ENCODE results near the gene SCT. TPM values are rescaled to one million over a fixed set of nuclear protein-coding genes. Genes with fewer than 3 reads are reported as not detected.

Gene SCT
- total and polyA plus RNA-seq, 4 donors: not detected

DNA sequence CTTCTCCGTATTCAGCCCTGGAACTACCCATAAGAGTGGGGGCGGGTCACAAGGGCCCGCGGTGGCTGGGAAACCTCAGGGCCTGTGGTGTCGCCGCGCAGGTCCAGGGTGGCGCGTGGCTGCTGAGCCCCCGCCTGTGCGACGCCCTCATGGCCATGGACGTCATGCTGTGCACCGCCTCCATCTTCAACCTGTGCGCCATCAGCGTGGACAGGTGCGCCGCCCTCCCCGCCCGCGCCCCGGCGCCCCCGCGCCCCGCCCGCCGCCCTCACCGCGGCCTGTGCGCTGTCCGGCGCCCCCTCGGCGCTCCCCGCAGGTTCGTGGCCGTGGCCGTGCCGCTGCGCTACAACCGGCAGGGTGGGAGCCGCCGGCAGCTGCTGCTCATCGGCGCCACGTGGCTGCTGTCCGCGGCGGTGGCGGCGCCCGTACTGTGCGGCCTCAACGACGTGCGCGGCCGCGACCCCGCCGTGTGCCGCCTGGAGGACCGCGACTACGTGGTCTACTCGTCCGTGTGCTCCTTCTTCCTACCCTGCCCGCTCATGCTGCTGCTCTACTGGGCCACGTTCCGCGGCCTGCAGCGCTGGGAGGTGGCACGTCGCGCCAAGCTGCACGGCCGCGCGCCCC, 12.5 kb upstream of the SCT start:
- H3K27ac ChIP-seq (ENCODE audit: low read depth in 1 of 2, low read length in 2 of 2): no peak overlapping the region
- no peaks in the 10 kb centered on the region for H3K27me3 ChIP-seq (ENCODE audit: control insufficient read depth in 4 of 4, insufficient read depth in 4 of 4, low read length in 3 of 4)
- no peak for DNase-seq (ENCODE audit: low spot score)
- WGBS: 49% methylated on average over 80 of the region's 80 CpGs
- peaks cover 0 to 7% (median 2%) of the 10 kb centered on the region in 4 donors for H3K36me3 ChIP-seq (ENCODE audit: control insufficient read depth in 4 of 4, insufficient read depth in 3 of 4, low read depth in 1 of 4, low read length in 3 of 4)
- H3K4me1 ChIP-seq (ENCODE audit: control insufficient read depth in 4 of 4, insufficient read depth in 4 of 4, low read length in 3 of 4): peaks cover 3 to 20% (median 7%) of the 10 kb centered on the region in 4 donors
- no peak overlapping the region for H3K9ac ChIP-seq (ENCODE audit: low read depth in 1 of 2, low read length in 2 of 2)
- H3K4me3 ChIP-seq (ENCODE audit: low read depth in 1 of 3, low read length in 3 of 3): no peak overlapping the region
- no peaks in the 10 kb centered on the region for H3K9me3 ChIP-seq (ENCODE audit: control insufficient read depth in 4 of 4, low read length in 3 of 4)
- no peak for TF ChIP-seq TAF1 (conservative IDR thresholded peaks at IDR 0.05)
- no peak for TF ChIP-seq HNF4G (IDR thresholded peaks at IDR 0.05)
- no peak for TF ChIP-seq SP1 (IDR thresholded peaks at IDR 0.05)
- no peak for TF ChIP-seq EGR1 (IDR thresholded peaks at IDR 0.05; ENCODE audit: low read depth in 2 of 2)
- no peak for TF ChIP-seq JUND (IDR thresholded peaks at IDR 0.05)
- no peak for TF ChIP-seq YY1 (IDR thresholded peaks at IDR 0.05)
- no peak for TF ChIP-seq GABPA (IDR thresholded peaks at IDR 0.05 in 1 of 2, conservative IDR thresholded peaks at IDR 0.05 in 1 of 2)
- TF ChIP-seq, protein P1, sequence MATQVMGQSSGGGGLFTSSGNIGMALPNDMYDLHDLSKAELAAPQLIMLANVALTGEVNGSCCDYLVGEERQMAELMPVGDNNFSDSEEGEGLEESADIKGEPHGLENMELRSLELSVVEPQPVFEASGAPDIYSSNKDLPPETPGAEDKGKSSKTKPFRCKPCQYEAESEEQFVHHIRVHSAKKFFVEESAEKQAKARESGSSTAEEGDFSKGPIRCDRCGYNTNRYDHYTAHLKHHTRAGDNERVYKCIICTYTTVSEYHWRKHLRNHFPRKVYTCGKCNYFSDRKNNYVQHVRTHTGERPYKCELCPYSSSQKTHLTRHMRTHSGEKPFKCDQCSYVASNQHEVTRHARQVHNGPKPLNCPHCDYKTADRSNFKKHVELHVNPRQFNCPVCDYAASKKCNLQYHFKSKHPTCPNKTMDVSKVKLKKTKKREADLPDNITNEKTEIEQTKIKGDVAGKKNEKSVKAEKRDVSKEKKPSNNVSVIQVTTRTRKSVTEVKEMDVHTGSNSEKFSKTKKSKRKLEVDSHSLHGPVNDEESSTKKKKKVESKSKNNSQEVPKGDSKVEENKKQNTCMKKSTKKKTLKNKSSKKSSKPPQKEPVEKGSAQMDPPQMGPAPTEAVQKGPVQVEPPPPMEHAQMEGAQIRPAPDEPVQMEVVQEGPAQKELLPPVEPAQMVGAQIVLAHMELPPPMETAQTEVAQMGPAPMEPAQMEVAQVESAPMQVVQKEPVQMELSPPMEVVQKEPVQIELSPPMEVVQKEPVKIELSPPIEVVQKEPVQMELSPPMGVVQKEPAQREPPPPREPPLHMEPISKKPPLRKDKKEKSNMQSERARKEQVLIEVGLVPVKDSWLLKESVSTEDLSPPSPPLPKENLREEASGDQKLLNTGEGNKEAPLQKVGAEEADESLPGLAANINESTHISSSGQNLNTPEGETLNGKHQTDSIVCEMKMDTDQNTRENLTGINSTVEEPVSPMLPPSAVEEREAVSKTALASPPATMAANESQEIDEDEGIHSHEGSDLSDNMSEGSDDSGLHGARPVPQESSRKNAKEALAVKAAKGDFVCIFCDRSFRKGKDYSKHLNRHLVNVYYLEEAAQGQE (IDR thresholded peaks at IDR 0.05): no peak
- TF ChIP-seq, protein P2, sequence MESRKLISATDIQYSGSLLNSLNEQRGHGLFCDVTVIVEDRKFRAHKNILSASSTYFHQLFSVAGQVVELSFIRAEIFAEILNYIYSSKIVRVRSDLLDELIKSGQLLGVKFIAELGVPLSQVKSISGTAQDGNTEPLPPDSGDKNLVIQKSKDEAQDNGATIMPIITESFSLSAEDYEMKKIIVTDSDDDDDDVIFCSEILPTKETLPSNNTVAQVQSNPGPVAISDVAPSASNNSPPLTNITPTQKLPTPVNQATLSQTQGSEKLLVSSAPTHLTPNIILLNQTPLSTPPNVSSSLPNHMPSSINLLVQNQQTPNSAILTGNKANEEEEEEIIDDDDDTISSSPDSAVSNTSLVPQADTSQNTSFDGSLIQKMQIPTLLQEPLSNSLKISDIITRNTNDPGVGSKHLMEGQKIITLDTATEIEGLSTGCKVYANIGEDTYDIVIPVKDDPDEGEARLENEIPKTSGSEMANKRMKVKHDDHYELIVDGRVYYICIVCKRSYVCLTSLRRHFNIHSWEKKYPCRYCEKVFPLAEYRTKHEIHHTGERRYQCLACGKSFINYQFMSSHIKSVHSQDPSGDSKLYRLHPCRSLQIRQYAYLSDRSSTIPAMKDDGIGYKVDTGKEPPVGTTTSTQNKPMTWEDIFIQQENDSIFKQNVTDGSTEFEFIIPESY (IDR thresholded peaks at IDR 0.05): no peak
- TF ChIP-seq, protein P3, sequence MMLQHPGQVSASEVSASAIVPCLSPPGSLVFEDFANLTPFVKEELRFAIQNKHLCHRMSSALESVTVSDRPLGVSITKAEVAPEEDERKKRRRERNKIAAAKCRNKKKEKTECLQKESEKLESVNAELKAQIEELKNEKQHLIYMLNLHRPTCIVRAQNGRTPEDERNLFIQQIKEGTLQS (IDR thresholded peaks at IDR 0.05): no peak
- TF ChIP-seq, protein P4, sequence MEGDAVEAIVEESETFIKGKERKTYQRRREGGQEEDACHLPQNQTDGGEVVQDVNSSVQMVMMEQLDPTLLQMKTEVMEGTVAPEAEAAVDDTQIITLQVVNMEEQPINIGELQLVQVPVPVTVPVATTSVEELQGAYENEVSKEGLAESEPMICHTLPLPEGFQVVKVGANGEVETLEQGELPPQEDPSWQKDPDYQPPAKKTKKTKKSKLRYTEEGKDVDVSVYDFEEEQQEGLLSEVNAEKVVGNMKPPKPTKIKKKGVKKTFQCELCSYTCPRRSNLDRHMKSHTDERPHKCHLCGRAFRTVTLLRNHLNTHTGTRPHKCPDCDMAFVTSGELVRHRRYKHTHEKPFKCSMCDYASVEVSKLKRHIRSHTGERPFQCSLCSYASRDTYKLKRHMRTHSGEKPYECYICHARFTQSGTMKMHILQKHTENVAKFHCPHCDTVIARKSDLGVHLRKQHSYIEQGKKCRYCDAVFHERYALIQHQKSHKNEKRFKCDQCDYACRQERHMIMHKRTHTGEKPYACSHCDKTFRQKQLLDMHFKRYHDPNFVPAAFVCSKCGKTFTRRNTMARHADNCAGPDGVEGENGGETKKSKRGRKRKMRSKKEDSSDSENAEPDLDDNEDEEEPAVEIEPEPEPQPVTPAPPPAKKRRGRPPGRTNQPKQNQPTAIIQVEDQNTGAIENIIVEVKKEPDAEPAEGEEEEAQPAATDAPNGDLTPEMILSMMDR (IDR thresholded peaks at IDR 0.05; ENCODE audit: low read depth, low read length, missing input control): no peak
- TF ChIP-seq, protein P5, sequence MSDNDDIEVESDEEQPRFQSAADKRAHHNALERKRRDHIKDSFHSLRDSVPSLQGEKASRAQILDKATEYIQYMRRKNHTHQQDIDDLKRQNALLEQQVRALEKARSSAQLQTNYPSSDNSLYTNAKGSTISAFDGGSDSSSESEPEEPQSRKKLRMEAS (IDR thresholded peaks at IDR 0.05): no peak

DNA sequence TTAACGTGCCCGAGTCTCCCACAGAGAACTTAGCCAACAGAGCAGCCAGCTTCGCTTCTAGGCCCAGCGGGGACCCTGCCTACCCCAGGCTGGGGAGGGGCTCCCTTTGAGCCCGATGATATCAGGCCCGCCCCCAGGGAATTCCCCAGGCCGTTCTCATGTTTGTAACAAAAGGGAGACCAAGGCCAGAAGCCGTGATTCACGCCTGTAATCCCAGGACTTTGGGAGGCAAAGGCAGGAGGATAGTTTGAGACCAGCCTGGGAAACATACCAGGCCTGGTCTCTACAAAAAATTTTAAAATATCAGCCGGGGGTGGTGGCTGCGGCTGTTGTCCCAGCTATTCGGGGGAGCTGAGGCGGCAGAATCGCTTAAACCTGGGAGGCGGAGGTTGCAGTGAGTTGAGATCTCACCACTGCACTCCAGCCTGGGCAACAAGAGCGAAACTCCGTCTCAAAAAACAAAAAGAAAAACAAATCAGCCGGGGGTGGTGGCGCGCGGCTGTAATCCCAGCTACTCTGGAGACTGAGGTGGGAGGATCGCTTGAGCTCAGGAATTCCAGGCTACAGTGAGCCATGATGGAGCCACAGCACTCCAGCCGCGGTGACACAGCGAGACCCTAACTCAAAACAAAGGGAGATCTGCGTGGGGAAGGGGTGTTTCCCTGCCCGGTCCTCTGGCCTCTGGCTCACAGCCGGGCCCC, 11.8 kb upstream of the SCT start:
- H3K27me3 ChIP-seq (ENCODE audit: control insufficient read depth in 4 of 4, insufficient read depth in 4 of 4, low read length in 3 of 4): no peaks in the 10 kb centered on the region
- H3K27ac ChIP-seq (ENCODE audit: low read depth in 1 of 2, low read length in 2 of 2): no peak overlapping the region
- H3K9me3 ChIP-seq (ENCODE audit: control insufficient read depth in 4 of 4, low read length in 3 of 4): no peaks in the 10 kb centered on the region
- DNase-seq (ENCODE audit: low spot score): no peak
- H3K9ac ChIP-seq (ENCODE audit: low read depth in 1 of 2, low read length in 2 of 2): no peak overlapping the region
- H3K36me3 ChIP-seq (ENCODE audit: control insufficient read depth in 4 of 4, insufficient read depth in 3 of 4, low read depth in 1 of 4, low read length in 3 of 4): peaks cover 0 to 5% (median under 1%) of the 10 kb centered on the region in 4 donors
- no peak overlapping the region for H3K4me3 ChIP-seq (ENCODE audit: low read depth in 1 of 3, low read length in 3 of 3)
- 79% methylated on average over 28 of the region's 28 CpGs for WGBS
- peaks cover 3 to 20% (median 7%) of the 10 kb centered on the region in 4 donors for H3K4me1 ChIP-seq (ENCODE audit: control insufficient read depth in 4 of 4, insufficient read depth in 4 of 4, low read length in 3 of 4)
- TF ChIP-seq JUND (IDR thresholded peaks at IDR 0.05) (no peak), EGR1 (IDR thresholded peaks at IDR 0.05; ENCODE audit: low read depth in 2 of 2) (no peak), FOXA1 (IDR thresholded peaks at IDR 0.05) (no peak), FOXA2 (IDR thresholded peaks at IDR 0.05) (no peak), TAF1 (conservative IDR thresholded peaks at IDR 0.05) (no peak), HNF4A (conservative IDR thresholded peaks at IDR 0.05) (no peak), HNF4G (IDR thresholded peaks at IDR 0.05) (no peak), RXRA (IDR thresholded peaks at IDR 0.05) (no peak), NR2F2 (IDR thresholded peaks at IDR 0.05) (no peak), RAD21 (IDR thresholded peaks at IDR 0.05) (no peak), YY1 (IDR thresholded peaks at IDR 0.05) (no peak), GABPA (IDR thresholded peaks at IDR 0.05 in 1 of 2, conservative IDR thresholded peaks at IDR 0.05 in 1 of 2) (no peak)
- TF ChIP-seq, protein P2 (IDR thresholded peaks at IDR 0.05): no peak
- TF ChIP-seq, protein P4 (IDR thresholded peaks at IDR 0.05; ENCODE audit: low read depth, low read length, missing input control): no peak
